Limb (tissue), 2 donors: ENCODE results near the gene ZNF791.
"Not testable (repeated sequence)": the region's sequence is repeated elsewhere in the genome, so short reads cannot be mapped to it uniquely, and the experiment has no call there.

Experiments
- DNase-seq, 2 donors: peaks; one replicate each; pipeline ENCODE4 v3.0.0-alpha.2; 2016; ENCODE audit errors: extremely low spot score in 2 of 2

The ZNF791 gene

GRCh38 chr19:12667731-12668302 is 57.1 kb downstream of the ZNF791 start:
- DNase-seq = no peak

GRCh38 chr19:12668346-12668745 is 57.6 kb downstream of the ZNF791 start:
- DNase-seq = peak in 1 of 2 donors; percentile 24

- DNase-seq = no peak
Observed at GRCh38 chr19:12668932-12669269, 58.2 kb downstream of the ZNF791 start.

- peak; percentile 84 to 88 for DNase-seq
Observed at GRCh38 chr19:12669270-12670158, 58.8 kb downstream of the ZNF791 start.

- peak in 1 of 2 donors; percentile 27 for DNase-seq
Observed at GRCh38 chr19:12670159-12670928, 59.6 kb downstream of the ZNF791 start.

GRCh38 chr19:12672744-12673143 is 62.0 kb downstream of the ZNF791 start:
- DNase-seq = peak in 1 of 2 donors; percentile 29

- no peak for DNase-seq
Observed at GRCh38 chr19:12675399-12675798, 64.7 kb downstream of the ZNF791 start.

GRCh38 chr19:12675940-12676339 is 65.2 kb downstream of the ZNF791 start:
- peak in 1 of 2 donors; percentile 24 for DNase-seq

GRCh38 chr19:12676384-12676792 is 65.7 kb downstream of the ZNF791 start:
- peak; percentile 42 to 89 for DNase-seq

GRCh38 chr19:12676928-12677327 is 66.2 kb downstream of the ZNF791 start:
- DNase-seq = no peak

GRCh38 chr19:12678039-12678438 is 67.3 kb downstream of the ZNF791 start:
- not testable (repeated sequence) for DNase-seq

GRCh38 chr19:12680034-12680433 is 69.3 kb downstream of the ZNF791 start:
- DNase-seq = no peak

- DNase-seq = peak; percentile 88 to 96
Observed at GRCh38 chr19:12681074-12681987, 70.6 kb downstream of the ZNF791 start, which contains the start of gene DHPS. TSS of gene DHPS (minus strand) at chr19:12681880. CDS start at chr19:12681766, 114 bp downstream.
